KOPT-K1 (cell line): ENCODE data around the gene TPM2.

Experiments used
- H3K27ac ChIP-seq: fragments of 200-600 bp; sonication (generic); 2 replicates; pipeline ENCODE4 v1.5.1; 2016; ENCODE audit warnings: antibody characterized with exemption, mild to moderate bottlenecking, low read depth, low read length; ENCODE audit not compliant: poor library complexity, severe bottlenecking
- H3K36me3 ChIP-seq: fragments of 200-600 bp; sonication (generic); 2 replicates; pipeline ENCODE4 v1.5.1; 2017; ENCODE audit warnings: antibody characterized with exemption, mild to moderate bottlenecking, low read length, moderate library complexity; ENCODE audit not compliant: insufficient read depth
- H3K9me3 ChIP-seq: fragments of 200-600 bp; sonication (generic); 2 replicates; pipeline ENCODE4 v1.5.1; 2017; ENCODE audit warnings: antibody characterized with exemption, low read length, mild to moderate bottlenecking; ENCODE audit not compliant: insufficient read depth, poor library complexity, severe bottlenecking

The TPM2 gene

DNA sequence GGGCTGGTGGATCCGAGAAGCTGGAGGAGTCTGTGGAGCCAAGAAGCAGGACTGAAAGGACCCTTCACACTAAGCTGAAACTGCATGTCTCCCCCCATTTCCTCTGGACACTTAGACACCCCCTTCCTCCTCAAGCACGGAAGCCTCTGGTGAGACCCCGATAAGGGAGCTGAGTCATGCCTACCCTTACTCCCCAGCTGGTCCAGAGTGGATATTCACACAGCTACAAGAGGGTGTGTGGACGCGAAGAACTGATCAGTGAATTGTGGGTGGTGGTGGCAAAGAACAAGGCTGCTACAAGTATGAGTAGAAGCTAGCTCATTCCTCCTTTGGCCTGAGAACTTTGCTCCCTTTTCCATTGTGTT, 37.9 kb upstream of the TPM2 start:
- no peaks in the 10 kb centered on the region for H3K9me3 ChIP-seq
- no peak overlapping the region for H3K27ac ChIP-seq
- H3K36me3 ChIP-seq, result peaks cover 43% of the 10 kb centered on the region

DNA sequence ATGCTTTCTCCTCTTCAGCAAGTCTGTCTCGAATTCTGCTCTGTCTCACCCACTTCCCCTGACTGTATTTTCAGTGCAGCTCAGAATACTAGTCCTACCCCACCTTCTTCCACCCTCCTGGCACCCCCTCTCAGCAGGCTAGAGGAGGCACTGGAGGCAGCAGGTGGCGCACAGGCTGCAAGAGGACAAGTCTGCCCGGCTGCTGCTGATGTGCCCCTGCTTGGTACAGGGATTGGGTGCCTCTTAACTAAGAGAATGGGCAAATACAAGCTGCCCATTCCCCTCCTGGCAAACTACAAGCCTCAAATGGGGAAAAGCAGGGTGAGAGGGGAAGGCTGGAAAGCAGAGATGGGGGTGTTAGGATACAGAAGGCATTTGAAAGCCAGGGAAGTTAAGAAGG, 37.2 kb upstream of the TPM2 start:
- Histone ChIP-seq H3K9me3 (no peaks in the 10 kb centered on the region), H3K36me3 (peaks cover 51% of the 10 kb centered on the region), H3K27ac (no peak overlapping the region)

DNA sequence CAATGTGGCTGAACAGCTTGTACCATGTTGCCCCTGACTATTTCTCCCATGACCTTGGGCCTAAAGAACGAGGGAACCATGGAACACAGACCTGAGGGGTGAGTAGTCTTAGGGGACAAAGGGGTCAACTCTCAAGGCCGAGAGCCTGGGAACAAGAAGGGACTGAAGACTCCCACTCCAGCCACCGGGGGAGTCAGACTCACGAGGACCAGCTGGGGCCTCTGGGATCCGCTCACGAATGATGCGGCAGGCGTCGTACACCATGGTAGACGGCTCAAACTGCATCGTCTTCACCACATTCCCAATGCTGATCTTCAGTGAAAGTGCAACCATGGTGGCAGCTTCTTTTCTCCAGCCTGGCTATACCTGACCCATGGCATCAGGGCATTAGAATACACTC, 35.6 kb upstream of the TPM2 start:
- Histone ChIP-seq H3K36me3 (peaks cover 66% of the 10 kb centered on the region), H3K9me3 (no peaks in the 10 kb centered on the region), H3K27ac (no peak overlapping the region)

DNA sequence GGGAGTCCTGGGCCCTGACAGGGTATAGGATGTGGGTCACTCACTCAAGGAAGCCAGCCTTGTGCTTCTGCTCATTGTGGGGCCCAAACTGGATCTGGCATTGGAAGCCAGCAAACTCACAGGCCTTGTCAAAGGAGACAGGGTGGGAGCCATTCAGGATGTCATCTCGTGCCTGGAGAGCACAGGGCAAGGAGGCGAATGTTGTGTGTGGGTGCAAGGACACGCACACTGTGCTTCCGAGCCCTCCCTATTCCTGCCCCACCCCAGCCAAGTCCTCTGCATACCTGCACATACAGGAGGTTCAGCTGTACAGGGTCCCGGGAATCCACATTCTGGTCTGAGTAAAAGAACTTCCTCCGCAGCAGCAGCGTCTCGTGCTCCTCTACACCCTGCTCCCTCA, 34.2 kb upstream of the TPM2 start:
- H3K9me3 ChIP-seq, result no peaks in the 10 kb centered on the region
- H3K27ac ChIP-seq, result no peak overlapping the region
- peaks cover 81% of the 10 kb centered on the region for H3K36me3 ChIP-seq

DNA sequence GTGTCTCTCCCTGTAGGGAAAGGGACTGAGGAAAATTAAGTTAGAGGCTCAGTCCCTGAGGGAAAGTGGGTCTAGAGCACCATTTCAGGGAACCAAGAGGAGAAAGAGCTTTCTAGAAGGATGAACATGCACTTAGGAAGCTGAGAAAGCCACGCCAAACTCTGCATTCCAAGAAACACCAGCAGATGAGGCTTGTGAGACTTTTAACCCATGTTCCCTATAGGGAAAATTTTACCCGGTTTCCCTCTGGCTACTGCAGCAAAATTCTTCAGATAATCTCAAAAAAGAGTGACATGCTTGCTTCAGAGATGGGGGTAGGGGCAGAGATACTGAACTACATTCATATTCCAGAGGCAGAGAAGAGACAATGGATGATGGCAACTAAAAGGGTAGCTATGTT, 33.7 kb upstream of the TPM2 start:
- no peaks in the 10 kb centered on the region for H3K9me3 ChIP-seq
- no peak overlapping the region for H3K27ac ChIP-seq
- H3K36me3 ChIP-seq, result peaks cover 86% of the 10 kb centered on the region

DNA sequence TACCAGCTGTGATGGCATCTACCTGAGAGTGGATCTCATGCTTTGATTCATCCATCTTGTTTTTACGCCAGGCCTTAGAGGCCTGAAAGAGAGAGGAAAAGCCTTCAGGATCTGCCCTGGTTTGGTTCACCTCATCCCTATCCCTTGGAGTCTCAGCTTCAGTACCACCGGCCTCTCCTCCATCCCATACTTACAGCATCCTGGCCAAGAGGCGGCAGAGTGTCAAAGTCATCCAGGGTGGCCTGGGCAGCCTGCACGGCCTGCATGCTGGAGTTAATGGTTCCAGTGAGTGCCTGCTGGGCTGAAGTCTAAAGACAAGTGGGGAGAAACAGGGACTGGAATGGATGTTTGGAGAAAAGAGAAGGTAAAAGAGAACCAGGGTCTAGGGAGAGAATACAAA, 29.8 kb upstream of the TPM2 start:
- Histone ChIP-seq H3K27ac (no peak overlapping the region), H3K9me3 (no peaks in the 10 kb centered on the region), H3K36me3 (peaks cover 100% of the 10 kb centered on the region)

DNA sequence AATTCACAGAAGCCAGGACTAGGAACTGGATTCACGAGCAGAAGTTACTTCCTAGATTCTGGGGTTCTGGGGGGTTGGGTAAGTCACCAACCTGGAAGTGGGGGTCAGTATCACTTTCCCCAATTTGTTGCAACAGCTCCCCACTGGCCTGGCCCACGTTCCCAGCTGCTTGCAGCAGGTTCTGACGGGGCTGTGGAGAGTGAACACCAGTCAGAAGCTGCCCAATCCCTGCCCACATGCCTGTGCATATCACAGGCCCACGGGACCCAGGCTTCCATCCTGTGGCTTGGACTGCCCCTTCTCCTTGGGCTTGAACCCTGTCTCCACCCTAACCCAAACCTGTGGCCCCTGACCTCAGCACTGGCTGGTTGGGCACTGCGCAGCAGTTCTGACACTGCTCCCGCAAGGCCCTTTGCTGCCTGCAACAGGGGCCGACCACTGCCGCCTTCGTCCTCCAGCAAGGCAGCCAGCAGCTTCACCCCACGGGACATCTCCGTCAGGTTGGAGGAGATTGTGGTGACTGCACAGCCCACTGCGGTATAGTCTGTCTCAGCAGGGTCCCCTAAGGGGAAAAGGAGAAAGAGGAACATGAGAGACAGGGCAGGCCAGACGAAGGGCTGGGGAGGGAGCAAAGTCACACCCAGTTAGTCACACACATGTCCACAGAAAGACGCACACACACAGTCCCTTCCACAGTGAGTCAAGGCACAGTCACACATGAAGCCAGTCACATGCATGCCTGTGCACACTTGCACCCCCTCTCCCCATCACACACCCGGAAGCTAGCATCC, 29.2 kb upstream of the TPM2 start:
- peaks cover 100% of the 10 kb centered on the region for H3K36me3 ChIP-seq
- H3K9me3 ChIP-seq, result no peaks in the 10 kb centered on the region
- H3K27ac ChIP-seq, result no peak overlapping the region

DNA sequence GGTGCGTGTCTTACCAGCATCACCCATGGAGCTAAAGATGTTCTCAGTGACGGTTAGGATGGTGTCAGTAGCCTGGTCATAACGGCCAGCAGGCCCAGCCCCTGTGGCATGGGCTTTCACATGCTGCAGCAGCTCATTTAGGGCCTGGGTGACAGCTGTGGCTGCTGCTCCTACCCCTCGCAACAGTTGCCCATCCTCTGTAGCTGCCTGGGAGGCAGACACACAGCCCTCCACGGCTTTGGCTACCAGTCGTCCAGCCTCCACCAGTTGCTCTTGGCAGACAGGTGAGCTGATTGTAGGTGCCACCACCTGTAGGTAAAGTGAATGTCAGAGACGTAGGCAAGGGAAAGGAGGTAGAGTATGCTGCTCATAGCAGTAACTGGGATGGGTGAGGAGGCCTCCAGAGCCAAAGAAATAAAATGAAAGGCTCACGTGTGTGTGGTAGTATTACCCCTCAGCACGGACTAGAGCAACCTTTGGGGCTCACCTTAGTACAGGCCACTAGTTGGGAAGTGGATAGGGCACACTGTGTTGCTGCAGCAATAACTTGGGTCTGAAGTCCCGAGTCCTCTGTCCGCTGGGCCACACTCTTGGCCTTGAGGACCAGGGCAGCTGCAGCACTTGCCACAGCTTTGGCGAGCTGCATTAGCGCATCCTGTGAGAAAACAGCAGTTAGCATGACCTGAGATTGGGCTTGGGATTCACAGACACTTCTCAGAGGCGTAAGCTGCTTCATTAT, 27.6 kb upstream of the TPM2 start:
- no peaks in the 10 kb centered on the region for H3K9me3 ChIP-seq
- peaks cover 100% of the 10 kb centered on the region for H3K36me3 ChIP-seq
- no peak overlapping the region for H3K27ac ChIP-seq

DNA sequence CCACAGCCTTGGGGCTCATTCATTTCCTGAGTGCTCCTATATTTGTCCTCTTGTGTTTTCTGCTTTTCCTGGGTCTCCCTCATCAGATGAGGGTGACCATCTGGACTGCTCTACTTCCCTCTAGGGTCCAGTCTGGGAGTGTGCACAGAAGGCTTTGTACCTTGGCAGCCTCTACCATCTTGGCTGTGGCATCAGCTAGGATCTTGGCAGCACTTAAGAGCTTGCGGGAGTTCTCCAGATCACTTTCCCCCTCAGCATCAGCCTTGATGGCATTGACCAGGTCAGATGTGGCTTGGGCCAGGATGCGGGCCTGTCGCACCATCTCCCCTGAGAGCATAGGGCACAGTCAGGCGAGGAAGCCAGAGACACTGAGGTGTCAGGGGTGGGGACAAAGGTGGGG, 26.5 kb upstream of the TPM2 start:
- Histone ChIP-seq H3K9me3 (no peaks in the 10 kb centered on the region), H3K27ac (no peak overlapping the region), H3K36me3 (peaks cover 100% of the 10 kb centered on the region)

DNA sequence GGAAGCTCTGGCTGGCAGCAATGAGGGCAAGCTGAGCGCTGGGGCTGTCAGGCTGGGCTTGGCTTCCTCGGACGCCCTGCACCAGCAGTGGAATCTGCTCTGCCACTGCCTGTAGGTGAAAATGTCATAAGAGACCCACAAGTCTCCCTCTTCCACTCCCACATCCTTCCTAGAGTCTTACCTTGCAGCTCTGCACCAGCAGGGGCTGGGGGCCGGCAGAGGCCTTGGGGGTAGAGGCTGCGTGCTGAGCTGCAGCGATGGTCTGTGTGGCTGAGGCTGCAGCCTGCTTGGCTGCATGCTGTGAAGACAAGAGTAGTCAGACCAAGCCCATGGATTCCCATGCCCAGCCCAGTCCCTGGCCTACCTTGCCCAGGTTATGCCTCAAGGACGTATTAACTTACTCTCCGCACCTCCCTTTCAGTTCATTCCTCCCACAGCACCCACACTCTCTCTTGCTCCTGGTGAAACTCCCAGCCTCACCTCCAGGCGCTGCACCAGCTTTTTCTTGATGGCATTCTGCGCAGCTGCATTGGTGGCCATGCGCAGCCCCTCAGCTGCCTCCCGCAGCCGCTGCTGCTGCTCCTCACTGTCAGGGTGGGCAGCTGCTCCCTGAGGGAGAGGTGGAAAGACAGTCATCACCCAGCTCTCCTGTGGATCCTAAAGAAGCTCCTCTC, 25.0 kb upstream of the TPM2 start:
- H3K36me3 ChIP-seq, result peaks cover 99% of the 10 kb centered on the region
- H3K27ac ChIP-seq, result no peak overlapping the region
- H3K9me3 ChIP-seq, result no peaks in the 10 kb centered on the region

DNA sequence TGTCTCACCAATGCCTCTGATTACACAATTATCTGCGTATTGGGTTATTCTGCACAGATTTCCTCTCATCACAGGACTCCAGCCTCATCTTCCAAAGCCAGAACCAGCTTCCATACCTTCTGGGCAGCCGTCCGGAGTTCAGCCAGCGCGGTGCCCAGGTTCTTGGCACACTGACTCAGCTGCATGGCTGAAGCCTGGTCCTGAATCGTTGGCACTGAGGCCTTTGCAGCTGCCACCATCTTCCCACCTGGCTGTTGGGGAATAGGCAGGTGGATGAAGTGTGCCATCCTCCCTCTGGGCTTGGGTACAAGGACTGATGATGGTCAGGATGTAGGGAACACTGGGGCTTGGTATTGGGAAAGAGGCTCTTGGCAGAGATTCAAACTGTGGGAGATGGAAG, 24.4 kb upstream of the TPM2 start:
- Histone ChIP-seq H3K36me3 (peaks cover 97% of the 10 kb centered on the region), H3K27ac (no peak overlapping the region), H3K9me3 (no peaks in the 10 kb centered on the region)

DNA sequence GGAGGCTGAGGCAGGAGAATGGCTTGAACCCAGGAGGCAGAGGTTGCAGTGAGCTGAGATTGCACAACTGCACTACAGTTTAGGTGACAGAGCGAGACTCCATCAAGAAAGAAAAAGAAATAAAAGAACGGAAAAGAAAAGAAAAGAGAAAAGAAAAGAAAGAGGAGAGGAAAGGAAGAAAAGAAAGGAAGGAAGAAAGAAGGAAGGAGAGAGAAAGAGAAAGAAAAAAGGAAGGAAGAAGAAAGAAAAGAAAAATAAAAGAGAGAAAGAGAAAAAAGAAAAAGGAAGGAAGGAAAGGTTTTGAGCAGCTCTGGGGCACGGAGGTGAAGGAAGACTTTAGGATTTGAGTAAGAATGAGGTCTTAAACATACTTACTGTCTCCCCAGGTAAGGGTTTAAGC, 23.9 kb upstream of the TPM2 start:
- Histone ChIP-seq H3K9me3 (no peaks in the 10 kb centered on the region), H3K36me3 (peaks cover 97% of the 10 kb centered on the region), H3K27ac (no peak overlapping the region)

DNA sequence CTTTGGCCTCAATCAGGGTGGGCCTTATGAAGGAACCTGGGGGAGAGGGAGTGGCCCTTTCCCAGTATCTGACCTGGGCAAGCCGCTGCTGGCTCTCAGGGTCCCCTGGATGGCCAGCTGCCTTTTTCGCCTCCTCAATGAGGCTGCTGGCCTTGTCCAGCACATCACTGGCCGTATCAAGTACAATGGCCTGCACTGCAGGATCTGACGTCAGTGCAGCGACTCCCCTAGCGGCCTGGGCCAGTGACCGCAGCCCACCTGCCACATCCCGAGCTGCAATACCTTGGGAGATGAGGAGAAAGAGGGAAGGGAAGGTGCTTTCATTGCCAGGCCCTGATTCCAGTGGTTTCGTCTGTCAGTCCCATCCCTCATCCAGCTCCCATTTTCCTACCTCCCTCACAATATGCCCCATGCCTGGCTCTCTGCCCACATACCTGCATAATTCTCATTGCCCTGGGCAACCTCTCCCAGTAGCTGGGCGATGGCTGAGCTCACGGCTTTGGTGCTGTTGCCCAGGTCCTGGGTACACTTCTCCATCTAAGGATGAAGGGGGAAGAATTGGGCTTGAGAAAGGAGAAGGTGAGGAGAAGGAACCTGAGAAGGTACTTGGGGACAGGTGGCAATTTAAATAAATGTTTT, 23.2 kb upstream of the TPM2 start:
- H3K9me3 ChIP-seq, result no peaks in the 10 kb centered on the region
- no peak overlapping the region for H3K27ac ChIP-seq
- peaks cover 97% of the 10 kb centered on the region for H3K36me3 ChIP-seq

DNA sequence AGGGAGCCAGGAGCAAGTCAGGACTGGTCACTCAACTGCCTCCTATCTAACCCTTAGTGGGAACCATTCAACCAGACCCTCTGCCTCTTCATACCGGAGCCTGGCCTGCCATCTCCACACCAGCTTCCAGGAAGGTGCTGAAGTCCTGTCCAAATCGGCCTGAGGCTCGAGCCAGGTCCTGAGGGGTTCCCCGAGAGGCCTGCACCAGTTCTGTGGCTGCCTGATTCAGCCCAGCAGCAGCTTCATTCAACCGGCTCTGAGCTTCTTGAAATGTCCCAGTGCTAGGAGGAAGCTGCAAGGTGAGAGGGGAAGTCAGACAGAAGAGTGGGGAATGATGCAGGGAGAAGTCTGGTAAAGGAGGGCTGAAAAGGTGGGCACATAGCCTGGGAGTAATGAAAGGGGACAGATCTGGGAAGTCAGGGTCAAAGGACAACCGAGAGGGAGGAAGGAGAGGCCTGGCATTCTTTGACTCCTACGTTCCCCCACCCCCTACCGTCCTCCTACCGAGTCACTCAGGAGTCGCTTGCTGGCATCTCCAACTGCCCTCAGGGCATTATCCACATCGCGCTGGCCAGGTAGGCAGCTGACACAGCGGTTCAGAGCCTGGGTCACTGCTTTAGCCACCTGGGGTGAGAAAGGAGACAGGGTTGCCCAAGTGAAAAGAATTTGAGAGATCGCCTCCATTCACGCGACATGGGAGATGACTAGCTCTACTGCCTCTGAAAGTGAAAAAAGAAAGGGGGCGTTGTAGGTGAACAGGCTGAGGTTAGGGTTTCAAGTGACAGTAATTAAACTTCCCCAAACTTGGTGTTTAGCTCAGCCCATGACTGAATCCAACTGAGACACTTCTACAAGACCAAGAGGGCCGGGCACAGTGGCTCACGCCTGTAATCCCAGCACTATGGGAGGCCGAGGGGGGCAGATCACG, 22.0 kb upstream of the TPM2 start:
- Histone ChIP-seq H3K9me3 (no peaks in the 10 kb centered on the region), H3K27ac (no peak overlapping the region), H3K36me3 (peaks cover 97% of the 10 kb centered on the region)
